Spinal cord (tissue), 10 donors: ENCODE results near the gene AP5Z1. TPM values are rescaled to one million over a fixed set of nuclear protein-coding genes. Genes with fewer than 3 reads are reported as not detected.

ENCODE experiments used
- DNase-seq, 6 donors: peaks; one replicate each; pipeline versions ENCODE4 v3.0.0 to v3.0.0-alpha.2; 2013 to 2015; ENCODE audit warnings: low spot score in 6 of 6, low read depth in 4 of 6
- H3K27ac ChIP-seq: one replicate; pipeline ENCODE4 v1.5.1; 2013; ENCODE audit warnings: low read depth, low read length, control low read depth
- H3K27me3 ChIP-seq: one replicate; pipeline ENCODE4 v1.6.1; 2013; ENCODE audit warnings: low read length; ENCODE audit not compliant: control insufficient read depth, insufficient read depth
- H3K36me3 ChIP-seq: one replicate; pipeline ENCODE4 v1.6.1; 2013; ENCODE audit warnings: low read length; ENCODE audit not compliant: control insufficient read depth, insufficient read depth
- H3K4me1 ChIP-seq: one replicate; pipeline ENCODE4 v1.6.1; 2013; ENCODE audit warnings: low read length; ENCODE audit not compliant: control insufficient read depth, insufficient read depth
- H3K4me3 ChIP-seq: one replicate; pipeline ENCODE4 v1.5.1; 2013; ENCODE audit warnings: low read depth, low read length, control low read depth
- H3K9me3 ChIP-seq: one replicate; pipeline ENCODE4 v1.6.1; 2013; ENCODE audit warnings: low read length; ENCODE audit not compliant: control insufficient read depth, insufficient read depth
- WGBS: methylation state at CpG from one replicate; pipeline ENCODE4 v1.1.5; 2013; ENCODE audit warnings: missing lambda C conversion rate; ENCODE audit not compliant: insufficient coverage; 5-methylcytosine and 5-hydroxymethylcytosine counted together
- polyA plus RNA-seq, 2 donors: library from polyadenylated mRNA; unstranded; fragments of 120-200 nt; gene quantifications; one replicate each; pipeline ENCODE4 v1.2.1, GENCODE V29; 2013; ENCODE audit not compliant: insufficient read length in 2 of 2
- total RNA-seq, 2 donors: library from RNA; depleted of rRNA in 1 of 2; stranded (reverse); fragments of 120-200 nt in 1 of 2; fragments of >200 nt in 1 of 2; gene quantifications; one replicate each; pipeline versions ENCODE4 v1.2.3 to v1.2.4, GENCODE V29; 2013 to 2014
- donor health status: healthy.

The AP5Z1 gene
- total and polyA plus RNA-seq, 4 donors = 11.5 to 40.0 (median 24.2) TPM

DNA sequence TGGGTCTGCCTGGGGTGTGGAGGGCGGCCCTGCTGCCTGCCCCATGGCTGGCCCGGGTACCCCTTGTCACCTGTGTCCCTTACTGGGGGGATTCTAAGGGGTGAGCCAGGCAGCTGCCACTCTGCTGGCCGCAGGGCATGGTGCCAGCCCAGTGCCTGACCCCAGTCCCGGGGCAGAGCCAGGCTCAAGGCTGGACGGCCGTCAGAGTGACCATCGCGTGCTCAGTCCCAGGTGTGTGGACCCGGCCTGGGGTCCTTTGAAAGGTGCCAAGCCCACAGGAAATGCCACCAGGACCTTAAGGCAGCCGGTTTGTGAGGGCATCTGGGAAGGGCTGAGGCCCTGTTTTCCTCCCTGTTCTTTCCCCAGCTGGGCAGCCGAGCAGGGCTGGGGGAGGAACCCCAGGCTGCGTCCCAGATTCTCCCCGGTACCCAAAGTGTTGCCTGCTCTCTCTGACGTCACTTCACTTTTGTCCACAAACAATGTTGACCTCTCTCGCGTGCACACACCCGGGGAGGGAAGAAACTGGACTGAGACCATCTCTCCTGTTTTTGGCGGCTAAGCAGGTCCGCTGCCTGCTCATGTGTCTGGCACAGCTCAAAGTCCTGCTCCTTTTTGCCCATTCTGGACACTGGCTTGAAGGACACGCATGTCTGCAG lies 48.8 kb downstream of the AP5Z1 start:
- no peaks in the 10 kb centered on the region for H3K27me3 ChIP-seq
- DNase-seq = no peak
- H3K4me3 ChIP-seq = no peak overlapping the region
- WGBS = 75% methylated on average over 20 of the region's 20 CpGs
- peaks cover 63% of the 10 kb centered on the region for H3K36me3 ChIP-seq
- peaks cover 29% of the 10 kb centered on the region for H3K4me1 ChIP-seq
- no peaks in the 10 kb centered on the region for H3K9me3 ChIP-seq
- no peak overlapping the region for H3K27ac ChIP-seq

DNA sequence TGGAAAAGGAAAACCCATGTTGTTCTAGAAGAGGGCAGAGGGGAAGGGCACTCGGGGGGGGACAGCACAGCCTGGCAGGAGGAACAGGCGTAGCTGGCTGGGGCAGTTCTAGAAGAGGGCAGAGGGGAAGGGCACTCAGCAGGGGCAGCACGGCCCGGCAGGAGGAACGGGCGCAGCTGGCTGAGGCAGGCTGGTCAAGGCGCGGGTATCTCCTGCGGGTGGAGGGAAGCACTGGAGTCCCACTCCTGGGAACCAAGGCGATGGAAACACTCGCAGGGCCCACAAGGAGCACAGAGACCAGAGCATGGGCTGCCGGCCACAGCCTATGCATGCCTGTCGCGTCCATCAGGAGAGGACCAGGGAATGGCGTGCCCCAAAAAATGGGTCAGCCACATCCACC lies 49.7 kb downstream of the AP5Z1 start:
- H3K4me3 ChIP-seq = no peak overlapping the region
- WGBS = 91% methylated on average over 12 of the region's 15 CpGs
- no peaks in the 10 kb centered on the region for H3K27me3 ChIP-seq

DNA sequence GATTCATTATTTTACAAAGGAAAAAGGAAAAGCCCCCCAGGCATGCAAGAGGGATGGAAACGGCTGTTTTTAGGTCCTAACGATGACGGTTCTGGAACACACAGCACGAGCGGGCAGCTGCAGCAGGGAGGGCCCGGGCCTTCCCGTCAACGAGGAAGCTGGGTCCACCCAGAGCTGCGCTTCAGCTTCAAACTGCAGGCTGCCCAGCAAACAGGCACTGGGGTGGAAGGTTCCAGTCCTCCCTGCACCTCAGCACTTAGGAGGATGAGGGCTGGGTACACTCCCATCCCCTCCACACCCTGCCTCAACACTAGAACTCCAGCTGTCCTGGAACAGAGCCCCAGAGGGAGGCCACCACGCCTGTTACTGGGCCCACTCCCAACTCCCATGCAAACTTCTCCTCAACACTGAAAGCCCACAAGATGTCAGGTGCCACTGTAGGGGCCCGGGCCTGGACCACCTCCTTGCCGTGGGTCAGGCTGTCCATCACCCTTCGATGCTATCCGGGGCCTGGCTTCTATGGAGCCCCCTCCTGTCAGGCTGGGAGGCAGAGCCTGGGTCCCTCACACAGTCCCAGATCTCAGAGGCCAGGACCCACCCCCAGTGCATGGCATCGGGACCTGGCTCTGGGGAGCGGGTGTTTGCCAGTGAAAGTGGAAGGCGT lies 53.4 kb downstream of the AP5Z1 start:
- 87% methylated on average over 17 of the region's 17 CpGs for WGBS
- H3K4me1 ChIP-seq = peaks cover 12% of the 10 kb centered on the region

More for the DNA sequence above, 49.7 kb downstream of the AP5Z1 start:
- H3K36me3 ChIP-seq = peaks cover 58% of the 10 kb centered on the region
- no peak overlapping the region for H3K27ac ChIP-seq
- no peak for DNase-seq
- H3K9me3 ChIP-seq = no peaks in the 10 kb centered on the region
- peaks cover 23% of the 10 kb centered on the region for H3K4me1 ChIP-seq

DNA sequence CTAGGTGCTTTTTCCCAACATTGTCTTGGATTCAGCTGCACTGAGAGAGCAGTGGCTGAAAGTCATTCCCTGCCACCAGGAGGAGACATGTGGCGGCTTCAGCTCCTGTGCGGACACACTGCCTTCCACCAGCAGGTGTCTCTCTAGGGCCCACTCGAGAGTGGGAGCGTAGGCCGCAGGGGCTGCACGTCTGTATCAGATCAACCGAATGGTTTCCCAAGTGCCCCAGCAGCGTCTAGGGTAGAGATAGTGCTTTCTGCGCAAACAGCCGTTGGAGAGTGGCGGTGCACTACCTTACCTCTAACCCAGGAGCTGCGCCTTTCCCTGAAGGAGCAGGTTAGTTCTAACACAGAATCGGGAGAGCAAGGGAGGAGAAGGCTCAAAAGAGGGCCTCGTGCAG lies 54.8 kb downstream of the AP5Z1 start:
- Histone ChIP-seq H3K4me3 (no peak overlapping the region), H3K9me3 (no peaks in the 10 kb centered on the region), H3K27me3 (no peaks in the 10 kb centered on the region), H3K4me1 (peaks cover 5% of the 10 kb centered on the region), H3K36me3 (peaks cover 49% of the 10 kb centered on the region), H3K27ac (no peak overlapping the region)
- WGBS = 18% methylated on average over 10 of the region's 14 CpGs
- peak in 3 of 6 donors; percentile 35 to 95 (median 90) for DNase-seq

More for the DNA sequence above, 53.4 kb downstream of the AP5Z1 start:
- no peaks in the 10 kb centered on the region for H3K9me3 ChIP-seq
- no peak for DNase-seq
- H3K36me3 ChIP-seq = peaks cover 48% of the 10 kb centered on the region
- no peak overlapping the region for H3K27ac ChIP-seq
- H3K4me3 ChIP-seq = no peak overlapping the region
- H3K27me3 ChIP-seq = no peaks in the 10 kb centered on the region

DNA sequence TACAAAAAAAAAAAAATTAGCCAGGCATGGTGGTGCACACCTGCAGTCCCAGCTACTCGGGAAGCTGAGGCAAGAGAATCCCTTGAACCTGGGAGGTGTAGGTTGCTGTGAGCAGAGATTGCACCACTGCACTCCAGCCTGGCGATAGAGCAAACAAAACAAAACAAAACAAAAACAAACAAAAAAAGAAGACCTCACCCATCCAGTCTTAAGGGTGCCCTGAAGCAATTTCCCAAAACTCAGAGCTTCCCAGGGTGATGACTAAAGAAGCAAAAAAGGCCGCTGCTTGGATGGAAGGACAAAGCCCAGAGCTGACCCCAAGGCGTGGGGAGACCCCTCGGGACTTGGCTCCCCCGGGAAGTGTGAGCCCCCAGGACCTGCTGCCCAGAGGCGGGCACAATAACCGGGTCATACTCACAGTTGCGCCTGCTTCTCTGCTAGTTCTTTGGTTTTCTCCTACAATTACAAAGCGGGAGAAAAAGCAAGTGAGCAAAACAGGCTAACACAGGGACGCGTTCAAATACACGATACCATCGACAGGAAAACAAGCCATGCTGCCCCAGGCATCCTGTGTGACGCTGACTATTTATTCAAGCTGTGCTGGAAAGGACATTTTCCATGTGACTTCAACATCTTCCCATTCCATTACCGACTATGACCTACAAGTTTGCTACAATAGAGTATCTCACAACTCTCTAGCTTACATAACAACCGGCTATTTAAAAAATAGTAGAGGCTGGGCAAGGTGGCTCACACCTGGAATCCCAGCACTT lies 56.5 kb downstream of the AP5Z1 start:
- peaks cover 61% of the 10 kb centered on the region for H3K36me3 ChIP-seq
- no peak overlapping the region for H3K27ac ChIP-seq
- 89% methylated on average over 13 of the region's 17 CpGs for WGBS
- H3K4me3 ChIP-seq = no peak overlapping the region
- peaks cover 6% of the 10 kb centered on the region for H3K4me1 ChIP-seq
- H3K9me3 ChIP-seq = no peaks in the 10 kb centered on the region
- no peak for DNase-seq
- H3K27me3 ChIP-seq = no peaks in the 10 kb centered on the region

DNA sequence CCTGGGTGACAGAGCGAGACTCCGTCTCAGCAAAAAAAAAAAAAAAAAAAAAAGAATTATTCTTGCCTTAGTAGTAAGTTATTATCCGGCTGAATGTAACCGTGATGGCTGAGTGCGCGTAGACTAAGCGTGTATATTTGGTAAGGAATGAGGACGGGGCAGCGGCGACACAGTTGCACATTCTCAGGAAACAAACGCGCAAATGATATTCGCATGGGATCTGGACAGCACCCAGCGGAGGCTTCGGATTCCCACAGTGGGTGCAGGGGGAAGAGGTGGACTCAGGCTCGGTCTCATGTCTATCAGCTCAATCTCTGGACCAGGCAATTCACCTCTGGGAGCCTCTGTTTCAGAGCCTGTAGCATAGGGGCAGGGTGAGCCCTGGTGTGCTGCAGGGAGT lies 57.3 kb downstream of the AP5Z1 start:
- Histone ChIP-seq H3K27me3 (no peaks in the 10 kb centered on the region), H3K36me3 (peaks cover 64% of the 10 kb centered on the region), H3K4me3 (no peak overlapping the region), H3K27ac (no peak overlapping the region), H3K9me3 (no peaks in the 10 kb centered on the region), H3K4me1 (peaks cover 14% of the 10 kb centered on the region)
- WGBS = 97% methylated on average over 14 of the region's 16 CpGs
- DNase-seq = no peak

DNA sequence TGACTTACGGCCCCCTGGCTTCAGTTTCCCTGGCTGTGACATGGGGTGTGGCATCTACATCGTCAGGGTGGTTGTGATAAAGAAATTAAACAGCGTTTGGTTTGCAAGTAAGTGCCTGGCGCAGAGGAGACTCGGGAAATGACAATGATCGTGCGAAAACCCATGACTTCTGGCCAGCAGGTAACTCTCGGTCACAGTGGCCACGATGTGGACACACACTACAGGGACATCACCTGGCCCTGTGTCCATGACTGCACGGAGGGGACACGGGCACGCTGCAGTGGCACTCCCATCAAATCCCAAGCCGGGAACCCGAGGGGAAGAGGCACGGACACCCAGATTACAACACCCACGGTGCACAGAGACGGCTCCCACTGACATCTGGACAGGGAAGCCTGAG lies 57.8 kb downstream of the AP5Z1 start:
- WGBS = 91% methylated on average over 15 of the region's 17 CpGs
- no peaks in the 10 kb centered on the region for H3K9me3 ChIP-seq
- H3K36me3 ChIP-seq = peaks cover 62% of the 10 kb centered on the region
- no peak overlapping the region for H3K27ac ChIP-seq
- DNase-seq = no peak
- H3K4me1 ChIP-seq = peaks cover 19% of the 10 kb centered on the region
- H3K27me3 ChIP-seq = no peaks in the 10 kb centered on the region
- no peak overlapping the region for H3K4me3 ChIP-seq

DNA sequence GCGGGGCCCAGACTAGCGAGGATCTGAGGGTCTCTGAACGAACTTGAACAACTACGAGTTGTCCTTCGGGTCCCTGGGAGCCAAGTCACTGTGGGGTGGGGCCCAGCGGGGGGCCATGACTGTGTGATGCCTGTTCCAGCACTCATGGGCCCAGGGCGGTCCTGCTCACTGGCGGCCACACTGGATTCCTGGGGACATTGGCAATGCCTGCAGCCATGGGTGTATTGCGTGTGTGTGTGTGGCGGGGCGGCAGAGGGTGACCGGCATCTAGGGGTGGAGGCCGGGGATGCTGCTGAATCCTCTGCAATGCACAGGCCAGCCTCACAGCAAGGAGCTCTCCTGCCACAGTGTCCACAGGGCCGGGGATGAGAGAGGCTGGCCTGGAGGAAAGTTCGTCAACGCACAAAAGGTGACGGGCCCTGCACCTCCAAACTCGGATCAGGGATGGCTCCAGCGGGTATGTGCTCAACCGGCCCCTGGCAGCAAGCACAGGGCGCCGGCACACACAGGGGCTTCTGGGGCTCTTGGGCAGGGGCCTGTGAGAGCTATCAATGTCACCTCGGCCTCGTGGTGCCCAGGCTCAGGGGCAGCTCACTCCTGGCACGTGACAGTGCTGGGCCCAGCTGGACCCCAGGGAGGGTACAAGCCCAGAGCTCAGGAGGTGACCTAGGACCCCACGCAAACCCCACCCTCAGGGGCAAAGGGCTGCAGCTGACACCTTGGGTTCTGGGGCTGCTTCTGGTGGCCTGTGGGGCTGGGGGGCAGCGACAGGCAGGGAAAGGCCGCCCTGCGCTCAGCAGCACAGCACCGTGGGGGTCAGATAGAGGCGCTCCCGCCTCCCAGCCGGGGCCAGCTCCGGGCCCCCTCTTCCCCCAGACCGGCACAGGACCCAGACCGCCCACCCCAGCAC lies 58.5 kb downstream of the AP5Z1 start:
- no peak for DNase-seq
- Histone ChIP-seq H3K36me3 (peaks cover 61% of the 10 kb centered on the region), H3K27ac (no peak overlapping the region), H3K4me1 (peaks cover 26% of the 10 kb centered on the region), H3K4me3 (no peak overlapping the region), H3K27me3 (no peaks in the 10 kb centered on the region), H3K9me3 (no peaks in the 10 kb centered on the region)
- 90% methylated on average over 35 of the region's 36 CpGs for WGBS
